ENCODE results near the gene NAB2.

The NAB2 gene

DNA sequence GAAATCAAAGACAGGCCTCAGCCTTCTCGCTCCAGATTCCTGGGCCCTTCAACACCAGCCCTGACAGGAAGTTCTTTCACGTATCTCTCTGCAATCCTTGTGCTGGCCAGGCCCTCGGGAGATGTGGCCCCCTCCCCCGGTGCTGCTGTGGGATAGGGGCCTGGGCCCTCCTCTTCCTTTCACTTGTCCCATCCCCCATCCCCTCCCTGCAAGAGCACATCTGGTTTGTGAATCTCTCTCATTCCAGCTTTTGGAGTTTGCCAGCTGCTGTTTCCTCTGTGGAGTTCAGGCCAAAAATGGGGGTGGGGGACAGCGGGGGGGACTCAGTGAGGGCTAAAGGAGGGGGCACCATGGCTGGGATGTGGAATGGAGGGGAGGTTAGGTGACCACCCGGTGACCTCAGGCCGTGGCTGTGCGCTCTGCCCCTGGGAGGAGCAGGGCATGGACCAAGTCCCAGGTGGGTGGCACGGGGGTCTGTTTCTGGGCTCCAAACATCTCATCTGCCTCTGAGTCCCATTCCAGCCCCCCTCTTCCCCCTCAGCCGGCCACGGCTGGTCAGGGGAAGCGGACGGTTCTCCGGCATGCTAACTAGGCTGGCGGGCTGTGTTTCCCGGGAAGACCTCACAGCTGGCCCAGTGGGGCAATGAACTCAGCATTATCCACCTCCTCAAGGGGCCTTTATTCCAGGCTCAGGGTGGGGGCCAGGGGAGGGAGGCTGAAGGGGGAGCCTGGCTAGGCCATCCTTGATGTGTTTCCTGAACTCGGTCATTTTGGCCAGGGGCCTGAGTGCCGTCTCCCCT, 46.8 kb downstream of the NAB2 start:
- no peak for DNase-seq

DNA sequence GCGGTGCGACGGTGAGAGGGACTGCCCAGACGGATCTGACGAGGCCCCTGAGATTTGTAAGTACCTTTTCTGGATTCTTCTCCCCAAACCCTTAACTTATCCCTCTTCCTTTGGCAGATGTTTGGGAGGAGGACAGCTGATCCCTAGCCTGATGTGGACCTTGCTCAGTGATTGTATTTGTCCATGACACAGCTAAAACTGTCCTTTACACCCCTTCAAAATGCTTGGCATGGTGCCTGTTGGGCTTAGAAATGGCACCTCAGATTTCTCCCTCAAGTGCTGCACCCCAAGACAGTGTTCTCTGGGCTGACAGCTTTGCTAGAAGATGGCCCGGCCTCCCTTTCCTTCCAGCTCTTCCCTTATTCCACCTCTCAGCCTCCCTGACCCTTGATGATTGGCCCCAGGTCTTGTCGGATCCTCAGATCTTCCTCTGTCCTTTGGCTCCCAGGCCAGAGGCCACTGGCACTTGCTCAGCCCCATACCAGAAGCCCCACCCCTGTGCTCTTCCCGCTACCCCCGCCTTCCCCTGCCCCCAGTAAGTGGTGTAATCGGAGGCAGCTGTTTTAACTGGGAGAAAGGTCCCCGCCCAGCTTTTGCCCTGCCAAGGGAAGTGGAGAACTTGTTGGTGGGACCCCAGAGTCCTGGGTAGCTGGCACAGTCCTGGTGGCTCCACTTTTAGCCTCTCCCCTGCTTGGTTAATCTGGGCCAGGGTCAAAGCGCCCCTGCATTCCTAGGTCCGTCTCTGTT, 49.8 kb downstream of the NAB2 start:
- no peak for DNase-seq

DNA sequence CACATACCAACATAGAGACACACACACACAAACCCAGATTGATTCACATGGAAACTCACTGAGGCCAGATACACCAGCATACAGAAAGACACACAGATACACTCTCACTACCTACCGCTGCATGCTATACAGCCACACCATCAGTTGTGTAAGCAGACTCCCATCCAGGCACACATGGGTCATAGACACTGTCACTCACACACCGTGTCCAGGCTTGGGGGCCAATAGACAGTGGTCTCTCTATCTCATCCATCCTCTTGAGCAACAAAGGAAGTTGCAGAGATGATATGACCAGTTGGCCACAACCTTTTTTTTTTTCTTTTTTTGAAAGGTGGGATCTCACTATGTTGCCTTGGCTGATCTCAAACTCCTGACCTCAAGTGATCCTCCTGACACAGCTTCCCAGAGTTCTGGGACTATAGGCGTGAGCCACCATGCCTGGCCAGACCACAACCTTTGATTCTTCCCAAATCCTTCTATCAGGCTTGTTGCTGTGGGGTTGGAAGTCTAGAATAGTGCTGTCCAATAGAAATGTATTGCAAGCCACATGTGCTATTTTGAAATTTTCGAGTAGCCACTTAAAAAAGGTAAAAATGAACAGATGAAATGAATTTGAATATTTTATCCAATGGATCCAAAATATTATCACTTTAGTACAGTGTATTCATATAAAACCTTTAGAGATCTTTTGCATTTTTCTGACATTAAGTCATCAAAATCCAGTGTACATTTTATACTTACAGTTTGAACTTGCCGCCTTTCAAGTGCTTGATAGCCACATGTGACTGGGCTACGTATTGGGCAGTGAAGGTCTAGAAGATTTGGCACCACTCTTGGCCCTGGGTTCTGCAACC, 51.1 kb downstream of the NAB2 start:
- DNase-seq: no peak

DNA sequence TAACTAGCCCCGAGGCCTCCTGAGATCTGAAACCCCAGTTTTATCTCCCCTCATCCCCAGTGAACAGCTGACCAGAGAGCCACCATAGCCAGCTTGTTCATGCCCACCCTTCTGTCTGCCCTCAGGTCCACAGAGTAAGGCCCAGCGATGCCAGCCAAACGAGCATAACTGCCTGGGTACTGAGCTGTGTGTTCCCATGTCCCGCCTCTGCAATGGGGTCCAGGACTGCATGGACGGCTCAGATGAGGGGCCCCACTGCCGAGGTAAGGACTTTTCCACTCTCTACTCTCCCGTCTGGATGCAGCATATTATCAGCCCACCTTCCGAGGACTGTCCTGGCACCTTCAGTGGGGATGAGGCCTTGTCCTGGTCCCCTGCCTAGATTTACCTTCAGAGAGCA, 52.3 kb downstream of the NAB2 start:
- no peak for DNase-seq

DNA sequence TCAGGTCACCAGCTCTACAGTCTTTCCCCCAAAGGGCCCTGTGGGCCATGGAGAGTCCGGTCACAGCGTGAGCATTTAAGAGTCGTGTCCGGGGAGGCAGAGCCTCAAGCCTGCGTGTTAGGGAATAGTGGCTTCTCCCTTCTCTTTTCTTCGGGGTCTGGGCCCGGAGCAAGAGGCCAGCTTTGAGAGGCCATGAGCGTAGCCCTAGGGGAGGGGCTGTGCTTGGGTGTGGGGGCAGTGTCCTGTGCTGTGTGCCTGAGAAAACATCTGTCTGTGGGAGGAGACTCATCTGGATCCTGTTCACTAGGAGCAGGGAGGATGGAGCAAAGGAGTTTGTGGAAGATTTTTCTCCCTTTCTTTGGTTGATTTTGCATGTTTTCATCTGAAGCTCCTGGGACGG, 53.2 kb downstream of the NAB2 start:
- no peak for DNase-seq

DNA sequence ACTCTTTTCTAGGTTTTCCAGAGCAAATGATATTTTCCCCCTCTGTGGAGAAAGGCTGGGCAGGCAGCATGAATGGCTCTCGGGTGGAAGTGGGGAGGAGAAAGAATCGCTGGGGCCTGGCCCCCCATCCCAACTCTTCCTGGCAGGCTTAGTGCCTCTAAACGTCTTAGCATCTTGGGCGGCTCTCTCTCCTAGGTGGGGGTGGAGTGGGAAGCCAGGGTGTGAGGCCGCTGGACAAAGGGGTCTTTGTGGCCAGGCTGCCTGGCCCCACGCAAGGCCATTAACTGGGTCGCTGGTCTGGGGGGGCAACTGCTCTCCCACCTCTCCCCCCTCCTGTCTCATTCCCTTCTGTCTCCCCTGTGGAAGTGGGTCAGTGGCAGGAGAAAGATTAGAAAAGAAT, 53.8 kb downstream of the NAB2 start:
- DNase-seq: no peak

DNA sequence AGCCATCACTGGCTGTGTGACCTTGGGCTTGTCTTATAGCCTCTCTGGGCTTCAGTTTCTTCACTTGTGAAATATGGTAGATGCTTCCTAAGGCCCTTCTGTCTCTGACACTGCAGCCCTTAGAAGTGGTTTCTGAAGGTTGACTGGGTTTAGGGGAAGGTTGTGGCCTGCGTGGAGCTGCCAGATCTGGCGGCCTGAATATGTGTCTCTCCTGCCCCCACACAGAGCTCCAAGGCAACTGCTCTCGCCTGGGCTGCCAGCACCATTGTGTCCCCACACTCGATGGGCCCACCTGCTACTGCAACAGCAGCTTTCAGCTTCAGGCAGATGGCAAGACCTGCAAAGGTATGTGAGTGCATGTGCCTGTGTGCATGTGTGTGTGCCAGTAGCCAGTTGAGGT, 54.5 kb downstream of the NAB2 start:
- no peak for DNase-seq

All from activated CD8-positive, alpha-beta memory T cell treated with anti-CD3 and anti-CD28 coated beads, Interleukin-2, amount 50 U/mL, for 4 hours (primary cell).